Measurements from ENCODE around the gene SCUBE1. TPM values are rescaled to one million over a fixed set of nuclear protein-coding genes. Genes with fewer than 3 reads are reported as not detected.
A peak's percentile ranks its signal among the peaks of the same experiment; 100 is the strongest.

SCUBE1 gene
- total and polyA plus RNA-seq, 2 of the 4 experiments (the other 2 are of a cell fraction): not detected

DNA sequence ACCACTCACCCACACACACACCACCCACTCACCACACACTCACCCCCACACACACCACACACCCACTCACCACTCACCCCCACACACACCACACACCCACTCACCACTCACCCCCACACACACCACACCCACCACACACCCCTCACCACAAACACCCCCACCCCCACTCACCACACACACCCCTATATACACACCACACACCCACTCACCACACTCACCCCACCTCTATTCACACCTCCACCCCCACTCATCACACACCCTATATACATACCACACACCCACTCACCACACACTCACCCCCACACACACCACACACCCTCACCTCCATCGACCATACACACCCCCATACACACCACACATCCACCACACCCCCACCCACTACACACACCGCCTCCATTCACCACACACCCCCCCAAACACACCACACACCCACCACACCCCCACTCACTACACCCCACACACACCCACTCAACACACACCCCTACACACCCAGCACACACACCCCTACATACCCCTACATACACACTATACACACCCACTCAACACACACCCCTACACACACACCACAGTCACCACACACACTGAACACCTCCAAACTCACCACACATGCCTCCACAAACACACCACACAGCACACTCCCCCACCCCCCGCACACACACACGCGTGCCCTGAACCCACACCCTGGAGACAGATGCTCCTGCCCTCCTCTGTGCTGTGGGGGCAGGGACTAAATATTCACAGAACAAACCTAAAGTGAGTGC lies 137.2 kb downstream of the SCUBE1 start:
- Histone ChIP-seq H3K27me3 (ENCODE audit: control insufficient read depth, insufficient read depth, low read length) (peaks cover 21% of the 10 kb centered on the region; the same call in 1 of the 2 replicates), H3K4me1 (ENCODE audit: control insufficient read depth, insufficient read depth, low read length) (peaks cover 2% of the 10 kb centered on the region; the same call in 1 of the 2 replicates), H2AFZ (replicated peaks; ENCODE audit: low read length, poor library complexity) (no peak overlapping the region), H2BK20ac (ENCODE audit: low read depth, low read length) (no peak overlapping the region), H2BK120ac (ENCODE audit: low read depth, low read length) (no peak overlapping the region), H4K20me1 (ENCODE audit: insufficient read depth, low read length) (no peaks in the 10 kb centered on the region), H3K79me1 (ENCODE audit: low read depth in 1 of 2, low read length in 2 of 2) (no peaks in the 10 kb centered on the region), H3K36me3 (ENCODE audit: control insufficient read depth, insufficient read depth, low read length) (no peaks in the 10 kb centered on the region), H3K9ac (ENCODE audit: low read depth, low read length) (no peak overlapping the region), H3K4ac (ENCODE audit: low read depth, low read length) (no peak overlapping the region), H3K27ac (ENCODE audit: insufficient read depth, low read length) (no peak overlapping the region), H3K4me3 (ENCODE audit: insufficient read depth, low read depth, low read length) (no peak overlapping the region), H2AK5ac (ENCODE audit: low read depth, low read length) (no peak overlapping the region), H3K14ac (replicated peaks; ENCODE audit: low read depth, low read length) (no peak overlapping the region), H3K9me1 (ENCODE audit: insufficient read depth, low read length) (no peaks in the 10 kb centered on the region), H3K18ac (ENCODE audit: low read depth, low read length) (no peak overlapping the region), H3K56ac (ENCODE audit: extremely low read depth, insufficient read depth, low read length) (no peak overlapping the region), H3K4me2 (ENCODE audit: low read depth, low read length) (no peak overlapping the region), H3K9me3 (ENCODE audit: control insufficient read depth, insufficient read depth, low read length) (no peaks in the 10 kb centered on the region), H4K5ac (ENCODE audit: low read depth, low read length) (no peak overlapping the region), H2BK15ac (ENCODE audit: low read depth, low read length) (no peak overlapping the region), H2AK9ac (replicated peaks; ENCODE audit: low read depth, low read length, poor library complexity) (no peak overlapping the region), H2BK5ac (ENCODE audit: low read depth, low read length, poor library complexity, severe bottlenecking) (peak overlapping the region; percentile 44), H4K91ac (ENCODE audit: insufficient read depth, low read depth, low read length) (no peak overlapping the region), H3K23ac (ENCODE audit: low read depth, low read length) (no peak overlapping the region), H4K8ac (ENCODE audit: low read depth in 2 of 2, low read length in 2 of 2) (no peak overlapping the region)
- BruUV-seq (replicated peaks): no TSS peak
- no peak for TF ChIP-seq SMC3 (IDR thresholded peaks at IDR 0.05; ENCODE audit: low read depth, low read length)
- TF ChIP-seq, protein P1, sequence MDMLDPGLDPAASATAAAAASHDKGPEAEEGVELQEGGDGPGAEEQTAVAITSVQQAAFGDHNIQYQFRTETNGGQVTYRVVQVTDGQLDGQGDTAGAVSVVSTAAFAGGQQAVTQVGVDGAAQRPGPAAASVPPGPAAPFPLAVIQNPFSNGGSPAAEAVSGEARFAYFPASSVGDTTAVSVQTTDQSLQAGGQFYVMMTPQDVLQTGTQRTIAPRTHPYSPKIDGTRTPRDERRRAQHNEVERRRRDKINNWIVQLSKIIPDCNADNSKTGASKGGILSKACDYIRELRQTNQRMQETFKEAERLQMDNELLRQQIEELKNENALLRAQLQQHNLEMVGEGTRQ (IDR thresholded peaks at IDR 0.05; ENCODE audit: low read depth, low read length): no peak
- no peak for TF ChIP-seq RAD21 (IDR thresholded peaks at IDR 0.05; ENCODE audit: low read length)
- no peak for TF ChIP-seq NFE2L2 (IDR thresholded peaks at IDR 0.05; ENCODE audit: low read depth, low read length)
- TF ChIP-seq POLR2A (IDR thresholded peaks at IDR 0.05; ENCODE audit: low read depth, low read length): no peak
- no peak for TF ChIP-seq BHLHE40 (IDR thresholded peaks at IDR 0.05; ENCODE audit: low read depth, low read length)
- no peak for TF ChIP-seq RCOR1 (IDR thresholded peaks at IDR 0.05; ENCODE audit: insufficient replicate concordance, low read length)
- dilution Hi-C loops (cut with HindIII; ENCODE audit: low sequenced_read_pairs, unreplicated experiment) (no loop called here), in situ Hi-C loops (cut with MboI; ENCODE audit: low sequenced_read_pairs) (no loop called here), intact Hi-C loops (cut with micrococcal nuclease) (no loop called here)
- WGBS, 2 experiments (ENCODE audit: extremely low coverage in 2 of 2, insufficient read length in 1 of 2): 79% methylated on average over 2 of the region's 5 CpGs; no CpG with 5 or more reads in 1 of the 2 experiments
- ChIA-PET CTCF (no interaction called here), POLR2A (ENCODE audit: unreplicated experiment) (no interaction called here)
- DNase-seq (no peak), ATAC-seq (ENCODE audit: low read depth) (no peak)

All from IMR-90 (cell line).